HG03565 (cell line): ENCODE measurements around the gene SLC7A5.
"Not testable (repeated sequence)": the region's sequence is repeated elsewhere in the genome, so short reads cannot be mapped to it uniquely, and the experiment has no call there.

Source experiments
- ATAC-seq: cut with Tn5 transposase; IDR thresholded peaks from one replicate; pipeline ENCODE4 v1.9.1; 2021; ENCODE audit warnings: mild to moderate bottlenecking, moderate library complexity; ENCODE audit not compliant: unreplicated experiment

The SLC7A5 gene

DNA sequence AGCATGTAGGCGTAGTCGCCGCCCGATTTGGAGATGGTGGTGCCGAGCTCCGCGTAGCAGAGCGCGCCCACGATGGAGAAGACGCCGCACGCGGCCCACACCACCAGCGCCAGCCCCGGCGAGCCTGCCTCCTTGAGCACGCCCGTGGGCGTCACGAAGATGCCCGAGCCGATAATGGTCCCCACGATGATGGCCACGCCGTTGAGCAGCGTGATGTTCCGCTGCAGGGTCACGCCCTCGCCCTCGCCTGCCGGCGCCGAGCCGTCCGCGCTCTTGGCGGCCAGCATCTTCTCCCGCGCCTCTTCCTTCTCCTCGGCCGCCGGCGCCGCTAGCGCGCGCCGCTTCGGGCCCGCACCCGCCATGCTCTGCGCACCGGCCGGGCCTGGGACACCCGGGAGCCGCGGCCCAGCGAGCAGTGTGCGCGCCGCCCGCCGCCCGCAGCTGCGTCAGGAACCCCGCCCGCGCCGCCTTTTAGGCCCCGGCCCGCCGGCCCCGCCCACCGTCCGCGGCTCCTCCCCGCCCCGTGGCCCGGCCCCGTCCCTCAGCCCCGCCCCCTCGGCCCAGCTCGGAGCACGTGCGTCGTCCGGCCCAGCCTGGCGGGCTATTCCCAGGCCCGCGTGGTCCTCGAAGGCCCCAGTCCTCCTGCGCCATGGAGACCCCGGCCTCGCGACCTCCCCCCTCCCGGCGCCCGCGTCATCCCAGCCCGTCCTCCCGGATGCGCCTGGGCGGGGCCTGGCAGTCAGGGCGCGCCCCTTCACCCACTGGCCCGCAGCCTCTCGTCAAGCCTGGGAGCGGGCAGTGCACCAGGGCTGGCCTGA lies at the start of gene SLC7A5:
Gene SLC7A5, minus strand, starts transcription at position 447 of the 818 bp plus-strand sequence. Its CDS starts 85 bp downstream, at position 362.
- peak; percentile 42 for ATAC-seq

DNA sequence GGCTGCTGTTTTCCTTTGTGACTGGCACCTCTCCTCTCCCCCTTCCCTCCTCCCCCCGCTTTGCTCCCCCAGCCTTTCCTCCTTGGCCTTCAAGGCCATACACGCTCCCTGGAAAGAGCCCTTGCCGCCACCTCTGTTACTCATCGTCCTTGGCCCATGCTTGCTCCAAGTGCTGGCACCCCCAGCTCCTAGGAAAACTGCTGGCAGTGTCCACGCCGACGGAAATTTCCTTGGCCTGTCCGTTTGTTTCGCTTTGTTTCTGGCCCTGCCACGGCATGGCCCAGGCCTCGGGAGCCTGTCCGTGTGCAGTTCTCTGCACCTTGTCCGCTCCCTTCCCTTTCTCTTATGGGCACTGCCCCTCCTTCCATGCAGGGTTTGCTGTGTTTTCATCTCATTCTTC lies 49.0 kb upstream of the SLC7A5 start:
- ATAC-seq, result no peak

DNA sequence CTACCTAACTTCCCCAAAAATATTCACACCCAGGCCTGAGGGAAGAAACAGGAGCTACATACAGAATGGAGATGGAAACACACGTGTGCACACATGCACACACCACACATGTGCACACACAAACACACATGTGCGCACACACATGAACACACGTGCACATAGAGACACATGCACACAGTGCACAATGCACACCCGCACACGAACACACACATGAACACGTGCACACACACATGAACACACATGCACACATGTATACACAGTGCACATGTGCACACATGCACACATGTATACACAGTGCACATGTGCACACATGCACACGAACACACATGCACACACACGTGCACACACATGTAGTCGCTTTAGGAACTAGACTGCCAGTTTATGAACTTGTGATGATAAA lies 48.2 kb upstream of the SLC7A5 start:
- ATAC-seq, result no peak

DNA sequence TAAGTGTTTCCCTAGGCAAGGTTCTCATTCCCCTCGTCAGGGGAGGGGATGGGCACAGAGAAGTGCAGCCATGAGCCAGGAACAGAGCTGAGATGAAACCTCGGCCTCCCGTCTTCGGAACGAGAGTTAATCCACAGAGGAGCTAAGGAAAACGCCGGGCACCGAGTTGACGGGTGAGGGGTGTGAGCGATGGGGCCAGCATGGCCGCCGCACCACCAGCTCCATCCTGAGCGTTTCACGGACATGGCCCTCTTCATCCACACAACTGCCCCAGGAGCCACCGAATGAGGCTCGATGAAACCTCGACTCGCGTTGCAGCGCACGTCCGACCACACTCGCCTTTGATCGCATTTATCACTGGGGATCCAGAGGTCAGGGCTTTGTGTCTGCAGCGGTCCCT lies 45.5 kb upstream of the SLC7A5 start:
- no peak for ATAC-seq

DNA sequence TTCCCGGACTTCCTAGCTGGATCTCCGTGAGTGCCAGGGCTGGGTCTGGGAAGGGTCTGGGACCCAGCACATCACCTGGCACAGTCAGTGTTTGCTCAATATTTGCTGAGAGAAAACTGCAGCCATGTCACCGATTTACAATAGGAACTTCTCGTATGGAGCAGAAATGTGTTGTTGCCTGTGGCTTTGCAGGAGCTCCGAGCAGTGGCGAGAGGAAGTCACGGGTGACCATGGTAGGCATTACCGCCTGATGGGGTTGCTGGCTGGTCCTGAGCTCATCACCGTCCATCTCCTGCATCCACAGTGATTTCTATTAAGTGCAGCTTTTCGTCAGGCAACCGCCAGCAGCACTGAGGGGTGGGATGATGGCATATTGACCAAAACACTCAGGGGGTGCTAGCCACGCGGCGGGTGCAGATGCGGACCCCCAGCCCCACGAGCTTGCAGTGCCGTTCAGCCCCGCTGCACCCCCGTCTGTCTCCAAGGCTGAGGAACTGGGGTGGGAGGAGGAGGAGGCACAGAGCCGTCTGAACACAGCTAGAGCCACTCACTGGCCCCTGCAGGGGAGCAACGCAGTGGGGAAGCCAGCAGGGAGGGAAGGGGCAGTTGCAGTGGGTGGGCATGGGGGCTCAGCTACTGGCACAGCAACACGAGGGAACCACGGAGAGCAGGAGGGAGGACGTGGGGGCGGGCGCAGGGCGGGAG lies 44.9 kb upstream of the SLC7A5 start:
- not testable (repeated sequence) for ATAC-seq

DNA sequence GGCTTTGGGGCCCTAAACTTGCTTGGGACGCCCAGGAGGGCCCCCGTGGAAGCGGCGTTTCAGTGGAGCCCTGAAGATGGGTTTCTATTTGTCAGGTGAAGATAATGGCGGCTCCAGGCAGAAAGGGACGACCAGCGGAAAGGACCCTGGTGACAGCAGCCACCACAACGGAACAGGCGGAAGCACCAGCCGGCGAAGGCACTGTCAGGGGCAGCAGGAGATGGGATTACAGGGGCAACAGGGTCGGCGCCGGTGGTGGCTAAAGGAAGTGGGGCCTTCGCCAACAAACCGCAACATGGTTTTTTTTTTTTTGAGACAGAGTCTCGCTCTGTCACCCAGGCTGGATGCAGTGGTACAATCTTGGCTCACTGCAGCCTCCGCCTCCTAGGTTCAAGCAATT lies 43.4 kb upstream of the SLC7A5 start:
- not testable (repeated sequence) for ATAC-seq

DNA sequence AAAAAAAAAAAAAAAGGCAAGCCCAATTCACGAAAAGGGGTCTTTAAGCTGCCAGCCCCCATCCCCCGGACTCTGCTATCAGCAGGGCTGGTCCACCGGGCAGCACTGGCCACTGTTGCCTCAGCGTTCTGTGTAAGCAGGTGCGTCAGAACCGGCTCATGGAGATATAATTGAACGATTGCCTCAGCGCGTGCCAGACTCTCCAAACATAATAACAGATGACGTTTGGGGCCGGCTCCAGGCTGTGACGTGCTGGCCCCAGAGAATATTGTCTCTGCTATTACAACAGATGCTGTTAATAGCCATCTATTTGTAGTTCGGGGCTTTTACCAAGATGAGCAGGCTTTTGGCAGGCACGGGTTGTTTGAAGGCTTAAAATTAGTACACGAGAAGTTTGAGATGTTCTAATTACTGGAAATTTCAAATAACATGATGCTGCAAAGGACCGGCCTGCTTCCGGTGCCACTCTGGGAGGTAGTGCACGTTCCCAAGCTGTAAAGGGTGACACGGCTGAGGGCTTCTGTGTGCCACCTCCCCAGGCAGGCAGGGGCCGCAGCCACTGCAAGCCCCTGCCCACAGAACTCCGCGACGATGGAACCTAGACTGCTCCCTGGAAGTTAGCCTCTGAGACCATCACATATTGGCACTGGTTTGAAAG lies 41.9 kb upstream of the SLC7A5 start:
- ATAC-seq, result not testable (repeated sequence)

DNA sequence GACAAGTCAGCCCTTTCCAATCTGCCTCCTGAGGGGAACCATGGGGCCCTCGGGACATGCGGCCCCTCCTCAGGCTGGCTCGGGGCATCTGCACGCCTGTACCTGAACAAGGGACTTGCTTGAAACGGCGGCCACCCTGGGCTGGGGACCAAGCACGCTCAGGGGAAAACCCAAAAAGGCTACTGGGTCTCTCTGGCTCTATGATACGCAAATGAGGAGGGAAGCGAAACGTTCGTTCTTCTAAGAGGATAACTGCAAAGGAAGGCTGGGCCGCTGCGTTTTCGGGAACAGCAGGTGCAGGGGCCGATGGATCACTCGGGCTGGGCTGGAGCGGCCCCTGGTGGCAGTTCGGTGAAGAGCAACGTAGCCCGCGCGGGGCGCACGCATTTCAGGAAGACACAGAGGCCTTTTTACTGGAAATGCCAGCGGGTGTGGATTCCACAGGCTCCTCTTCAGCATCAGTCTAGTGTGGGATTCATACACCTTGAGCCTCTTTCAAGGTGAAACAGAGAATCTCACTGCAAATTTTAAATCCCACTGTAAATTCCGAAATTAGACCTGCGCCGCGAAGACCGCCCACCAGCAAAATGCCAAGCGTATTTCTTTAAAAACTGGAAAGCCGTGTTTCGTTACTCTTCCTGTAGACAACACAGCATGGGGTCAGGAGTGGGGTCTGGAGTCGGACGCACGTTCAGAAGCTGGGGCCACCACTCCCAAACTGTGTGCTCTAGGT lies 40.1 kb upstream of the SLC7A5 start:
- peak; percentile 73 for ATAC-seq

DNA sequence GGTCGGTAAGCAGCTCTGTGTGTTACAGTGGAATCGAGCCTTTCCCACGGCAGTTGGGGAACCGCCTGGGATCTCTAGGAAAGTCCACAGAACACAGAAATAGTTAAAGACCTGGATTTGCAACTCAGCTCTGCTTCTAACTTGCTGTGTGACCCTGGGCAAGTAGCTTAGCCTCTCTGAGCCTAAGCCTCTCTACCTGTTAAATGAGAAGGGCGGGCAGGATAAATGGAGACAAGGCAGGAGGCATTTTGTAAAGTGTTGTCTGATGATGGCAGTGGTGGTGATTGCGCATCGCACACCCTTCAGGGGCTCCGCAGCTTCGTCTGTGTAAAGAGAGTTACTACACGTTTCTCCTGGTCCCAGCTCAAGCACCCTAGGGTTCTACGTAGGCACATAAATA lies 38.8 kb upstream of the SLC7A5 start:
- ATAC-seq, result not testable (repeated sequence)

DNA sequence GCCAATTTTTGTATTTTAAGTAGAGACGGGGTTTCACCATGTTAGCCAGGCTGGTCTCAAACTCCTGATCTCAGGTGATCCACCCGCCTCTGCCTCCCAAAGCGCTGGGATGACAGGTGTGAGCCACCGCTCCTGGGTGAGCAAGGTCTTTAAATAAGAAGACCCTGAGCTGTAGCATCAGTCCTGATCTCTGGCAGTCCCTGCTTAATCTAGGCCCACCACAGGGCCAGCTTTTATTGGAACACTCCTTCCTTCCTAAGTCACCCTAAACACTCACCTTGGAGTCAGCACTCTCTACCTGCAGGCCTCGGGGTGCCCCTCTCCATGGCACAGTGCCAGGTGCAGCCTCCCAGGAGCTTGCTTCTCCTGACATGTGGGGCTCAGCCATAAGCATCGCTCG lies 36.2 kb upstream of the SLC7A5 start:
- ATAC-seq, result not testable (repeated sequence)

DNA sequence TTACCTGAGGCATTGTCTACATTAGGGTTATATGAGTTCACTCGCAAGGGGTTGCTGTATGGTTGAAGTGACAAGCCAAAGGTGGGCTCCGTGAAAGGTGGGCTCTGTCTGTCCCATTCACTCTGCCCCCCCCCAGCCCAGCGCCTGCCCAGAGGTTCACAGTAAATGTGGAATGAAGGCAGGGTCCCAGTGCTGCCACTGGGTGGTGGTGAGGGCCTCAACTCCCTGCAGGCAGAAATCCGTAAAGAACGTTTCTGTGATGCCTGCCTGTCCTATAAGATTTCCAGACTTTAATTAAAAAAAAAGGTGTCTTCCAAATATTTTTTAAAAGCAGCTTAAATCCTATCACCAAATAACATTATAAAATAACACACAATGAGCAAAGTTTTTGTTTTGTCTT lies 35.7 kb upstream of the SLC7A5 start:
- ATAC-seq, result not testable (repeated sequence)

DNA sequence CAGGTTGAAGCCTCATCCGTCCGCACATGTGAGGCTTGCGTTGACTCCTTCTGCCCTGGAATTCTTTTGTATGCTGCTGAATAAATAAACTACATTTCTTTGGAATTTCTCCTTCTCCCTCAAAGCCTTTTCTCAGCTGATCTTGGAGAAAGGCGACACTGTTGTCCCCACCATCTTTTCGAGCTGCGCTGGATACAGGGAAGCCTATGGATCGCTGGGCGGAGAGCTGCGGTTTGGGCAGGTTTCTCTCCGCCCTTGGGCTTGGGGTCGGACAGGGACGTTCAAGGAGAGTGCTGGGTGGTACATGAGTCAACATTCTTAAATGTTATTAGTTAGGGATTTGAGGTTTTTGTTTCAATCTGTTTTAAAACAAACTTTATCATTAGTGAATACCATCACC lies 31.2 kb upstream of the SLC7A5 start:
- ATAC-seq, result not testable (repeated sequence)

DNA sequence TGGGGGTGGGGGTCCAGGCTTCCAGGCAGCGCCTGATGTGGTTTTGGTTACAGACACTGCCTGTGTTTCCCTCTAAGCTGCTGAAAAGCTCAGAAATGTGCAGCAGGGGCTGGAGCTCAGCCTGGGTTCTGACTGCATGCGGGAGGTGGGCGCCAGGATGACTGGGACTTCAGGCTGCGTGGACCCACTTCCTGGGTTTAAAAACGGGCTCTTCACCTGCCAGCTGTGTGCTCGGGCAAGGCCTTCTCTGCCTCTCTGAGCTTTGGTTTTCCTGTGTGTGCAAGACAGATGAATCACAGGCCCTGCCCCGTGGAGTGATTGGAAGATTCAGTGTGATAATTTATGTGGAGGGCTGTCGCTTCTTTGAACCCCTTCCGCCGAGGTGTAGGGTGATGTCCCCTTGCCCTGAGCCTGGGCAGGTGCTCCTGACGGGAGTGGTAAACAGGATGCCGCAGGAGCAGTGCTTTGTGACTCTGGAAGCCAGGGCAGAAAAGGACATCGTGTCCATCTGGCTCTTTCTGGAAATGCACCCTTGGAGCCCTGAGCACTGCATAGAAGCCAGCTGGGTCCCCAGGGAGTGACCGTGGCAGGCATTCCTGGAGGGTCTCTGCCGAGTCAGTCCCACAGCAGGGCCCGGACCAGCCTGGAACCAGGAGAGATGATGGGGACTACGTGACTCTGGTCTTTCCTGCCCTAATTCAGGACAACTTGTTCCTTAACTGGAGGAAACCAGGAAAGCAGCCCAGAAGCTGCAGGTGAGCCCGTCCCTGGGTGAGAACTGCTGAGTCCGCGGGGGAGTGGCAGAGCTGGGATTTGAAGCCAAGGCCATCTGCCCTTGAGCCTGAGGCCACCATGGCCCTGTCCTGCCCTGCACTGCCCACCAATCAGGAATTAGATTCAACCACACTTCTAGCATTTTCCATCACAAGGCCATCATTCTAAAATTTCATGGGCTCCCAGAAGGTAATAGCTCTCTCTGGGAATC lies 28.5 kb upstream of the SLC7A5 start:
- ATAC-seq, result no peak

DNA sequence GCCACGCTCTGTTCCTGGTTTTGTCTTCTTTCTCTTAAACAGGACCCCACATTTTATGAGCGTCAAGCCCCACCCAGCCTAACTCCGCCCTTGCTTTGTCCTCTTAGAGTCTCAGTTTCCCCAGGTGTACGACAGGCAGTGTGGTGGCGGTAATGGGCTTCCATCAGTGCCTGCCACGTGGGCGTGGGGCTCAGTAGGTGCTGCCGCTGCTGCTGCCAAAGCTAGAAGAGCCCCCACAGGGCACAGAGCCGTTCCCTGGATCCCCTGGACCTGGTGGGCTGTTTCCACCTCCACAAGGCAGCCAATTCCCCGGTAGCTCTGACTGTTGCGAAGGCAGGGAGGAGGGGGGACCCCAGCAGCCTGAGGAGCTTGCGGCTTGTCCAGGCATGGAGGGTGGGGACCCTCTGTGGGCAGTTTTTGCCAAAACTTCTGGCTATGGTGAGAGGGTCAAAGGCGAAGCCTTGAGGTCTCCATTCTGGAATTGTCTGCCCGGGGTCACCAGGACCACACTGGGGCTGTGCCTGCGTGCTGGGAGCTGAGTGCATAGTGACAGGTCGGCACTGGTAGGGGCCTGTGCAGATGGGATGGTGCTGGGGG lies 27.7 kb upstream of the SLC7A5 start:
- ATAC-seq, result not testable (repeated sequence)

DNA sequence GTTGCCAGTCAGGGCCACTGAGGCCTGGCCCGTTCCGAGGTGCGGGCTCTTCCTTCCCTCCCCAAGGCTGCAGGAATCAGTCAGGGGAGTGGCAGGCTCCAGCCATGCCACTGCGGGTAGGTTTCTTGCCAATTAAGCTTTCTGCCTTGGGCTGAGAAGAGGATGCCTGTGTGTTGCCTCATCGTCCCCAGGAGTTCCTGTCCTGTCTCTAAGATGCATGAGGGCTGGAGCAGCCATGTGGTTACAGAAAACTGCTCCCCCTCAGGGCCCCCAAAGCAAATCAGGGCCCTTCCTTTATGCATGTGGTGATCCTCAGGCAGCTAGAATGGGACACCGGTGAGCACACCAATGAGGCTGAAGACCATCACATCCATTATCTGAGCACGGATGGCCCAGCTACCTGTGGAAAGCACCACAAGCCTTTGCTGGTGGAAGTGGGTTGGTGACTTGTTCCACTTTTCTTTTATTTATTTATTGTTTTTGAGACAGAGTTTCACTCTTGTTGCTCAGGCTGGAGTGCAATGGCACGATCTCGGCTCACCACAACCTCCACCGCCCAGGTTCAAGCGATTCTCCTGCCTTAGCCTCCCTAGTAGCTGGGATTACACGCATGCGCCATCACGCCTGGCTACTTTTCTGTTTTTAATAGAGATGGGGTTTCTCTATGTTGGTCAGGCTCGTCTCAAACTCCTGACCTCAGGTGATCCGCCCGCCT lies 27.0 kb upstream of the SLC7A5 start:
- not testable (repeated sequence) for ATAC-seq

DNA sequence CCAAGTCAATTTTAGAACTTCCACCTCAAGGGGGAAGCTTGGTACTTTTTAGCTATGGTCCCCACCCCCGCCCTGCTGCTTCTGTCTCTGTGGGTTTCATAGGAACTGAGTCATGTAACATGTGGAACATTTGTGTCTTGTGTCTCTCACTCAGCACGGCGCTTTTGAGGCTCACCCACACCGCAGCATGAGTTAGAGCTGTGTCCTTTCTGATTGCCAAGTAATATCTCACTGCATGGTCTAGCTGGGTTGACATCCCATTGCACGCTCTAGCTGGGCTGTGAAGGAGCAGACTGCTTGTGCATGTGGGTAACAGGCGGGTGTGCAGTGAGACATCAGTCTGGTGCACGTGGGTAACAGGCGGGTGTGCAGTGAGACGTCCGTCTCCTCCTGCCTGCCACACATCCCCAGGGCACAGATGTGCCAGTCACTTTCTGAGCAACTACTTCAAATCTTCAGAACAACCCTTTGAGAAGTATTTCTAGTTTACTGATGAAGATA lies 26.4 kb upstream of the SLC7A5 start:
- ATAC-seq, result peak; percentile 69

DNA sequence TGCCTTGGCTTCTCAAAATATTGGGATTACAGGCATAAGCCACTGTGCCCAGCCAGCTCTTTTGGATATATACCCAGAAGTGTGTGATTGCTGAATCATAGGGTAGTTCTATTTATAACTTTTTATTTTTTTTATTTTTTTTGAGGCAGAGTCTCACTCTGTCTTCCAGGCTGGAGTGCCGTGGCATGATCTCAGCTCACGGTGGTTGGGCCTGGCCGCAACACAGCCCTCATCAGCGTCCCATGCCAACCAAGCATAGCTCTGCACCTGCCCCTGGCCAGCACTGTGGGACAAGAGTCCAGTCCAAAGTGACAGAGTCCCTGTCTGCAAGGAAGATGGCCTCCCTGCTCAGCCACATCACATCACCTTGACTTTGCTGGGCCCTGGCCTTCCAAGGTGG lies 24.7 kb upstream of the SLC7A5 start:
- not testable (repeated sequence) for ATAC-seq

DNA sequence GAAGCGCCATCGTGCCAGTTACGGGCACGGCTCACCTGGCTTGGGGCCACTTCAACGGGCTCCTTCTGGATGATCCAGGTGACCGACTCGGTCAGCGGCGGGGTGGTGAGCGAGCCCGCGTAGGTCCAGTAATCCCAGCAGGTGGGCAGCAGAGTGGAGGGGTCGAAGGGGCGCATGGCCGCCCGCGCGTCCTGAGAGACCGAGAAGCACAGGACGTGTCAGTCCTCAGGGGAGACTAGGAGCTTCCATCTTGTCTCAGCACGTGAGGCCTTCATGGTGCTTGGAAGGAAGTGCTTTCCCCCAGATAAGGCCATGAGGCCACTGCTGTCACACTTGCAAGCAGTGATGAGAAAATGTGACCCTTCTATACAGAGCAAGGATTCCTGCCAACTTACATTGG lies 22.5 kb upstream of the SLC7A5 start:
- ATAC-seq, result no peak

DNA sequence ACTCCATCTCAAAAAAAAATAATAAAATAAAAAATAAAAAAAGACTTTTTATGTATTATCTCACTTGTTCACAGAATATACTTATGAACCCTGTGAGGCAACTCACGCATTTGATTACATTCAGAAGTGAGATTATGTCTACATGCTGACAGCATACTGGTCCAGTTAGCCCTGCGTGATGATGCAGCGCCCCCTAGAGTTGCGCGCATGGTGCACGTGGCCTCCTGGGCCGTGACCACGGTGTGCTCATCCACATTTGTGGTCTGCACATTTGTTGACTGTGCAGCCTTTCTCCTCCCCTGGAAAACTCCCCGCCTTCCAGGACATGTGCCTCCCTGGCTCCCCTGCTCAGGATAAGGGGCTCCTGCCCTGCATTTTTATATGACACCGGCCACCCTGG lies 20.5 kb upstream of the SLC7A5 start:
- not testable (repeated sequence) for ATAC-seq
